HEK293 (cell line): ENCODE measurements around the gene PLSCR1.

Source experiments
- CTCF ChIA-PET: fragments of 350-600 bp; formaldehyde crosslinking; extraction: SDS; loops from one replicate; lab custom pipeline; 2021; ENCODE audit warnings: antibody characterized with exemption; lab: Yijun Ruan, JAX
- POLR2A ChIA-PET: fragments of 300-600 bp; formaldehyde crosslinking; extraction: SDS; loops from one replicate; lab custom pipeline; 2020; ENCODE audit warnings: antibody characterized with exemption, inconsistent platforms; lab: Yijun Ruan, JAX
- H3K27ac ChIP-seq: fragments of 200-500 bp; sonication (Bioruptor generic); 2 replicates; pipeline ENCODE4 v1.5.1; 2014; ENCODE audit warnings: low read depth, low read length, control low read depth, inconsistent platforms; ENCODE audit errors: extremely low read depth
- H3K36me3 ChIP-seq, 2 experiments: fragments of 200-500 bp in 1 of 2; sonication (Bioruptor generic) in 1 of 2; 1 replicate in 1 of 2; 2 replicates in 1 of 2; pipeline ENCODE4 v1.5.1; 2014 to 2017; ENCODE audit warnings: inconsistent platforms in 2 of 2, low read length in 2 of 2; ENCODE audit not compliant: control insufficient read depth in 2 of 2, insufficient read depth in 1 of 2
- H3K4me1 ChIP-seq: fragments of 200-500 bp; sonication (Bioruptor generic); 2 replicates; pipeline ENCODE4 v1.5.1; 2014; ENCODE audit warnings: mild to moderate bottlenecking, low read length, inconsistent platforms; ENCODE audit not compliant: control insufficient read depth, insufficient read depth
- H3K4me3 ChIP-seq: 2 replicates; pipeline ENCODE4 v1.5.1; 2011; ENCODE audit warnings: low read depth, mild to moderate bottlenecking, control low read depth, low read length, moderate library complexity
- H3K9me3 ChIP-seq: fragments of 200-500 bp; sonication (Bioruptor generic); 2 replicates; pipeline ENCODE4 v1.5.1; 2014; ENCODE audit warnings: low read depth, low read length, inconsistent platforms; ENCODE audit not compliant: control insufficient read depth, insufficient read depth
- INSM2 ChIP-seq: fragments of 450-650 bp; formaldehyde crosslinking; IDR thresholded peaks from 2 replicates; pipeline ENCODE4 v1.5.1; 2016; ENCODE audit warnings: missing biosample characterization, missing genetic modification characterization
- KLF1 ChIP-seq: fragments of 450-650 bp; formaldehyde crosslinking; IDR thresholded peaks from 2 replicates; pipeline ENCODE4 v1.5.1; 2016; ENCODE audit warnings: missing biosample characterization, missing genetic modification characterization
- KLF10 ChIP-seq: fragments of 450-650 bp; IDR thresholded peaks from 2 replicates; pipeline ENCODE4 v1.5.1; 2018; ENCODE audit warnings: missing biosample characterization, mild to moderate bottlenecking, missing genetic modification characterization
- WT1 ChIP-seq: fragments of 450-650 bp; formaldehyde crosslinking; IDR thresholded peaks from 2 replicates; pipeline ENCODE4 v1.5.1; 2016; ENCODE audit warnings: missing biosample characterization, missing genetic modification characterization
- ZBTB1 ChIP-seq: fragments of 450-650 bp; formaldehyde crosslinking; IDR thresholded peaks from 2 replicates; pipeline ENCODE4 v1.5.1; 2016; ENCODE audit warnings: missing biosample characterization, missing genetic modification characterization
- ZIC2 ChIP-seq: fragments of 450-650 bp; formaldehyde crosslinking; IDR thresholded peaks from 2 replicates; pipeline ENCODE4 v1.5.1; 2016; ENCODE audit warnings: missing biosample characterization, missing genetic modification characterization
- ZNF114 ChIP-seq: fragments of 450-650 bp; formaldehyde crosslinking; IDR thresholded peaks from 2 replicates; pipeline ENCODE4 v1.5.0; 2017; ENCODE audit warnings: missing biosample characterization, missing genetic modification characterization
- ZNF132 ChIP-seq: fragments of 450-650 bp; formaldehyde crosslinking; IDR thresholded peaks from 2 replicates; pipeline ENCODE4 v1.5.1; 2017; ENCODE audit warnings: missing biosample characterization, missing genetic modification characterization, borderline replicate concordance
- ZNF184 ChIP-seq: fragments of 450-650 bp; IDR thresholded peaks from 2 replicates; pipeline ENCODE4 v1.5.1; 2018; ENCODE audit warnings: missing biosample characterization, mild to moderate bottlenecking, missing genetic modification characterization
- ZNF23 ChIP-seq: fragments of 450-650 bp; formaldehyde crosslinking; IDR thresholded peaks from 2 replicates; pipeline ENCODE4 v1.5.1; 2016; ENCODE audit warnings: missing biosample characterization, missing genetic modification characterization, borderline replicate concordance
- ZNF266 ChIP-seq: fragments of 450-650 bp; formaldehyde crosslinking; IDR thresholded peaks from 2 replicates; pipeline ENCODE4 v1.5.1; 2016; ENCODE audit warnings: missing biosample characterization, missing genetic modification characterization, low read depth
- ZNF302 ChIP-seq: fragments of 450-650 bp; formaldehyde crosslinking; IDR thresholded peaks from 2 replicates; pipeline ENCODE4 v1.5.1; 2016; ENCODE audit warnings: missing biosample characterization, missing genetic modification characterization, low read depth
- ZNF341 ChIP-seq: fragments of 450-650 bp; formaldehyde crosslinking; IDR thresholded peaks from 2 replicates; pipeline ENCODE4; 2016; ENCODE audit warnings: low read depth, missing biosample characterization, missing genetic modification characterization
- ZNF394 ChIP-seq: fragments of 450-650 bp; formaldehyde crosslinking; IDR thresholded peaks from 2 replicates; pipeline ENCODE4 v1.5.1; 2016; ENCODE audit warnings: missing biosample characterization, missing genetic modification characterization, mild to moderate bottlenecking, moderate library complexity, borderline replicate concordance
- ZNF433 ChIP-seq: fragments of 450-650 bp; formaldehyde crosslinking; IDR thresholded peaks from 2 replicates; pipeline ENCODE4 v1.5.1; 2016; ENCODE audit warnings: missing biosample characterization, missing genetic modification characterization, low read depth
- ZNF473 ChIP-seq: fragments of 450-650 bp; formaldehyde crosslinking; IDR thresholded peaks from 2 replicates; pipeline ENCODE4 v1.5.1; 2017; ENCODE audit warnings: missing biosample characterization, missing genetic modification characterization
- ZNF48 ChIP-seq: fragments of 450-650 bp; formaldehyde crosslinking; IDR thresholded peaks from 2 replicates; pipeline ENCODE4 v1.5.1; 2016; ENCODE audit warnings: missing biosample characterization, missing genetic modification characterization
- ZNF549 ChIP-seq: fragments of 450-650 bp; IDR thresholded peaks from 2 replicates; pipeline ENCODE4 v1.5.1; 2018; ENCODE audit warnings: missing biosample characterization, missing genetic modification characterization, mild to moderate bottlenecking, inconsistent platforms, moderate library complexity
- ZNF664 ChIP-seq: fragments of 450-650 bp; formaldehyde crosslinking; IDR thresholded peaks from 2 replicates; pipeline ENCODE4 v1.5.1; 2016; ENCODE audit warnings: missing biosample characterization, missing genetic modification characterization
- ZNF747 ChIP-seq: fragments of 450-650 bp; formaldehyde crosslinking; IDR thresholded peaks from 2 replicates; pipeline ENCODE4 v1.5.1; 2016; ENCODE audit warnings: missing biosample characterization, missing genetic modification characterization
- ZNF792 ChIP-seq: fragments of 450-650 bp; formaldehyde crosslinking; IDR thresholded peaks from 2 replicates; pipeline ENCODE4 v1.5.1; 2016; ENCODE audit warnings: missing biosample characterization, missing genetic modification characterization
- TF ChIP-seq, protein P1 (sequence below): fragments of 450-650 bp; formaldehyde crosslinking; IDR thresholded peaks from 2 replicates; pipeline ENCODE4 v1.5.1; 2016; ENCODE audit warnings: missing biosample characterization, missing genetic modification characterization
- TF ChIP-seq, protein P2 (sequence below): fragments of 450-650 bp; formaldehyde crosslinking; IDR thresholded peaks from 2 replicates; pipeline ENCODE4 v1.5.1; 2016; ENCODE audit warnings: missing biosample characterization, missing genetic modification characterization, low read depth
- TF ChIP-seq, protein P3 (sequence below): fragments of 450-650 bp; formaldehyde crosslinking; IDR thresholded peaks from 2 replicates; pipeline ENCODE4 v1.5.1; 2016; ENCODE audit warnings: missing biosample characterization, missing genetic modification characterization

PLSCR1 gene

DNA sequence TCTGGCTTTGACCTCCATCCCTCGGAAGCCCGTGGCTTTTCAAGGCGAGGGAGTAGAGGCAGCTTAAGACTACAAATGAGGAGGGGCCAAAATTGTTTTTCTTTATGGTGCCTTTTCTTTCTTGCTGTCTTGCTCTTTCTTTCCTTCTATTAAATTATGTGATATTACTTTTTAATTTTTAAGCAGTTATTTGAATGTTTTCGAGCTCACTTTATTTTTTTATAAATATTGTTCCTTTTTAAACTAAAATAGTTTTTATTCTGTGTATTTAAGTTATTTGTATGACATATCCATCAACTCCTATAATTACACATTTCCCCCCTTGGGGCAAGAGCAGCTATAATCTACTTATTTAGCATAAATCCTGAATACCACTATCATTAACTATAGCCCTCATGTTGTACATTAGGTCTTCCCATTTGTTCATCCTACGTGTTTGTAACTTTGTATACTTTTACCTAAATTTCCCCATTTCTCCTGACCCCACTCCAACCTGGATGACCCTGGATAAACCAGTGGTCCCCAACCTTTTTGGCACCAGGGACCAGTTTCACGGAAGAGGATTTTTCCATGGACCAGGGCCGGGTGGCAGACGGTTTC, 622 bp upstream of the PLSCR1 start:
- no peaks in the 10 kb centered on the region for H3K9me3 ChIP-seq
- no peak for TF ChIP-seq ZNF266 (tag by site-specific recombination)
- TF ChIP-seq WT1 (tag by site-specific recombination): 0 out of 2 replicates have a peak, but pooled peaks have one; percentile 18
- TF ChIP-seq ZNF341: no peak
- no peak for TF ChIP-seq KLF10 (tag by site-specific recombination)
- TF ChIP-seq ZNF664 (tag by site-specific recombination): peak; percentile 58; the same call in 1 of the 2 replicates
- ChIA-PET CTCF (interaction anchor here (0.6 kb wide), 1 partner anchor 29 kb away, joined by 3 read pairs; no protein-coding TSS in a partner anchor), POLR2A (interaction anchor here (0.8 to 2.1 kb wide), 4 partner anchors 11 to 76 kb away, joined by 3 to 9 read pairs (median 4); partner anchors contain the start of gene PLSCR2)
- H3K27ac ChIP-seq: no peak overlapping the region
- peak overlapping the region; percentile 90 for H3K4me3 ChIP-seq
- no peaks in the 10 kb centered on the region for H3K36me3 ChIP-seq
- H3K4me1 ChIP-seq: no peaks in the 10 kb centered on the region

DNA sequence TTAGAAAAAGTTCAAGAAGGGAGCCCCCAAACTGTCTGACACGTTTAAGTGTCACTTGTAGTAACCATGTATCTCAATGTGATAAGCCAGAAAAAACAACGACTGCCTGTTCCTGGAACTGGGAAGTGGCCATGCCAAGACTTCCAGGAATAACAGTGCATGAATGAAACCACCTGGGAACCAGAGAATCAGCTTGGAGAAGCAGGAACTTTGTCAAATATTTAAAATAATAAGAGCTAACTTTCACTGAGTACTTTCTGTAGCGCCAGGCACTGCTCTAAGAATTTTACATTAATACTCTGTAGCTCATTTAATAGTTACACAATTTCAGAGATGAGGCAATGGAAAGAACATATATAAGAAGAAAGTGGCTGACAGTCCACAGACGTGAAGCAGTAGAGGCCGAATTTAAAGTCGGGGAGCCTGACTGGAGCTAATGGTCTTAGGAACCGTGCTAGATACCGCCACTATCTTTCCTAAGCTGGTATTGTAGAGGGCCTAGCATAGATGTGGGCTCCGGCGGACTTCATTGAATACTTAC, 876 bp downstream of the PLSCR1 start:
- Histone ChIP-seq H3K4me3 (peak overlapping the region; percentile 90), H3K36me3 (peaks cover 0 to 3% of the 10 kb centered on the region in 2 experiments; a peak in 1 of 3 replicates), H3K4me1 (no peaks in the 10 kb centered on the region), H3K9me3 (no peaks in the 10 kb centered on the region), H3K27ac (no peak overlapping the region; the same call in 1 of the 2 replicates)
- POLR2A ChIA-PET: interaction anchor here (1.2 to 2.1 kb wide), 2 partner anchors 8 to 75 kb away, joined by 3 to 9 read pairs; partner anchors contain the start of gene PLSCR2
- CTCF ChIA-PET: no interaction called here
- 0 out of 2 replicates have a peak, but pooled peaks have one; percentile 26 for TF ChIP-seq ZNF664 (tag by site-specific recombination)
- TF ChIP-seq, protein P1, sequence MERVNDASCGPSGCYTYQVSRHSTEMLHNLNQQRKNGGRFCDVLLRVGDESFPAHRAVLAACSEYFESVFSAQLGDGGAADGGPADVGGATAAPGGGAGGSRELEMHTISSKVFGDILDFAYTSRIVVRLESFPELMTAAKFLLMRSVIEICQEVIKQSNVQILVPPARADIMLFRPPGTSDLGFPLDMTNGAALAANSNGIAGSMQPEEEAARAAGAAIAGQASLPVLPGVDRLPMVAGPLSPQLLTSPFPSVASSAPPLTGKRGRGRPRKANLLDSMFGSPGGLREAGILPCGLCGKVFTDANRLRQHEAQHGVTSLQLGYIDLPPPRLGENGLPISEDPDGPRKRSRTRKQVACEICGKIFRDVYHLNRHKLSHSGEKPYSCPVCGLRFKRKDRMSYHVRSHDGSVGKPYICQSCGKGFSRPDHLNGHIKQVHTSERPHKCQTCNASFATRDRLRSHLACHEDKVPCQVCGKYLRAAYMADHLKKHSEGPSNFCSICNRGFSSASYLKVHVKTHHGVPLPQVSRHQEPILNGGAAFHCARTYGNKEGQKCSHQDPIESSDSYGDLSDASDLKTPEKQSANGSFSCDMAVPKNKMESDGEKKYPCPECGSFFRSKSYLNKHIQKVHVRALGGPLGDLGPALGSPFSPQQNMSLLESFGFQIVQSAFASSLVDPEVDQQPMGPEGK: no peak
- no peak for TF ChIP-seq ZNF302
- no peak for TF ChIP-seq ZNF132
- TF ChIP-seq ZNF473: no peak
- no peak for TF ChIP-seq ZNF48 (tag by site-specific recombination)
- no peak for TF ChIP-seq ZNF23 (tag by site-specific recombination)
- TF ChIP-seq ZNF394 (tag by site-specific recombination): no peak

DNA sequence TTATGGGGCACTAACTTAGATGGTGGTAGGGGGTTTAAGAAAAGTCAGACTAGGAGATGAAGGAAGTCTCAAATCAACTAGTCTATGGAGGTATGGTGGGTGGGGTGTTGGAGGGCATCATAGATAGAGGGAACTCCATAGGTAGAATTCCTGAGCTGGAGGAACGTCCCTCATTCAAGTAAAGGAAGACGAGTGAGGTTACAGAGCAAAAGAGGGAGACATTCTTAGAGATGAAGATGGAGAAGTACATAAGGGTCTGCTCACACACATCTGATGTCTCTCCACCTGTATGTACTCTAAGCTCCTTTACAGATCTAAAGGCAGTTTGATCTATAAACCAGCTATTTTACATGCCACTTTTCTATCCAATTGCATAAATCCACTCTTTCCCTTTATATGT, 1.4 kb downstream of the PLSCR1 start:
- POLR2A ChIA-PET: interaction anchor here (1.2 to 2.1 kb wide), 2 partner anchors 8 to 74 kb away, joined by 3 to 9 read pairs; partner anchors contain the start of gene PLSCR2
- H3K9me3 ChIP-seq: no peaks in the 10 kb centered on the region
- H3K36me3 ChIP-seq: peaks cover 0 to 3% of the 10 kb centered on the region in 2 experiments; a peak in 1 of 3 replicates
- CTCF ChIA-PET: no interaction called here
- H3K4me1 ChIP-seq: no peaks in the 10 kb centered on the region
- no peak overlapping the region for H3K27ac ChIP-seq
- peak overlapping the region; percentile 90 for H3K4me3 ChIP-seq
- TF ChIP-seq ZBTB1: no peak
- TF ChIP-seq, protein P2, sequence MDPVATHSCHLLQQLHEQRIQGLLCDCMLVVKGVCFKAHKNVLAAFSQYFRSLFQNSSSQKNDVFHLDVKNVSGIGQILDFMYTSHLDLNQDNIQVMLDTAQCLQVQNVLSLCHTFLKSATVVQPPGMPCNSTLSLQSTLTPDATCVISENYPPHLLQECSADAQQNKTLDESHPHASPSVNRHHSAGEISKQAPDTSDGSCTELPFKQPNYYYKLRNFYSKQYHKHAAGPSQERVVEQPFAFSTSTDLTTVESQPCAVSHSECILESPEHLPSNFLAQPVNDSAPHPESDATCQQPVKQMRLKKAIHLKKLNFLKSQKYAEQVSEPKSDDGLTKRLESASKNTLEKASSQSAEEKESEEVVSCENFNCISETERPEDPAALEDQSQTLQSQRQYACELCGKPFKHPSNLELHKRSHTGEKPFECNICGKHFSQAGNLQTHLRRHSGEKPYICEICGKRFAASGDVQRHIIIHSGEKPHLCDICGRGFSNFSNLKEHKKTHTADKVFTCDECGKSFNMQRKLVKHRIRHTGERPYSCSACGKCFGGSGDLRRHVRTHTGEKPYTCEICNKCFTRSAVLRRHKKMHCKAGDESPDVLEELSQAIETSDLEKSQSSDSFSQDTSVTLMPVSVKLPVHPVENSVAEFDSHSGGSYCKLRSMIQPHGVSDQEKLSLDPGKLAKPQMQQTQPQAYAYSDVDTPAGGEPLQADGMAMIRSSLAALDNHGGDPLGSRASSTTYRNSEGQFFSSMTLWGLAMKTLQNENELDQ: no peak
- TF ChIP-seq ZNF48 (tag by site-specific recombination): no peak
- TF ChIP-seq, protein P3, sequence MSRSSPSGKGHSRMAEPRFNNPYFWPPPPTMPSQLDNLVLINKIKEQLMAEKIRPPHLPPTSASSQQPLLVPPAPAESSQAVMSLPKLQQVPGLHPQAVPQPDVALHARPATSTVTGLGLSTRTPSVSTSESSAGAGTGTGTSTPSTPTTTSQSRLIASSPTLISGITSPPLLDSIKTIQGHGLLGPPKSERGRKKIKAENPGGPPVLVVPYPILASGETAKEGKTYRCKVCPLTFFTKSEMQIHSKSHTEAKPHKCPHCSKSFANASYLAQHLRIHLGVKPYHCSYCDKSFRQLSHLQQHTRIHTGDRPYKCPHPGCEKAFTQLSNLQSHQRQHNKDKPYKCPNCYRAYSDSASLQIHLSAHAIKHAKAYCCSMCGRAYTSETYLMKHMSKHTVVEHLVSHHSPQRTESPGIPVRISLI (tag by site-specific recombination): no peak
- TF ChIP-seq ZNF549 (tag by site-specific recombination): no peak
- no peak for TF ChIP-seq ZNF184 (tag by site-specific recombination)
- TF ChIP-seq KLF1: no peak
- no peak for TF ChIP-seq INSM2 (tag by site-specific recombination)
- TF ChIP-seq ZNF114 (tag by site-specific recombination): no peak
- no peak for TF ChIP-seq ZNF747 (tag by site-specific recombination)
- TF ChIP-seq ZIC2: no peak
- TF ChIP-seq ZNF433 (tag by site-specific recombination): no peak
- no peak for TF ChIP-seq ZNF792 (tag by site-specific recombination)
